IPS DF 4.7 (cell line): ENCODE results near the gene RYR2.

Experiments used
- DNase-seq: peaks from one replicate; pipeline ENCODE4 v3.0.0-alpha.2; 2013; ENCODE audit warnings: low spot score; ENCODE audit errors: extremely low read depth

Gene RYR2

GRCh38 chr1:237431448-237431847 lies 389.5 kb downstream of the RYR2 start:
- DNase-seq, result no peak

- no peak for DNase-seq
Observed at GRCh38 chr1:237440346-237440745, 398.4 kb downstream of the RYR2 start.

GRCh38 chr1:237444120-237444790 lies 402.3 kb downstream of the RYR2 start:
- no peak for DNase-seq

GRCh38 chr1:237448042-237448441 lies 406.1 kb downstream of the RYR2 start:
- no peak for DNase-seq

GRCh38 chr1:237457573-237457972 lies 415.6 kb downstream of the RYR2 start:
- no peak for DNase-seq

GRCh38 chr1:237467320-237467719 lies 425.3 kb downstream of the RYR2 start:
- no peak for DNase-seq

- no peak for DNase-seq
Observed at GRCh38 chr1:237470712-237471338, 428.8 kb downstream of the RYR2 start.

- DNase-seq, result no peak
Observed at GRCh38 chr1:237471377-237471776, 429.4 kb downstream of the RYR2 start.

- no peak for DNase-seq
Observed at GRCh38 chr1:237471956-237472355, 430.0 kb downstream of the RYR2 start.

- DNase-seq, result no peak
Observed at GRCh38 chr1:237473854-237474253, 431.9 kb downstream of the RYR2 start.

GRCh38 chr1:237478082-237478481 lies 436.1 kb downstream of the RYR2 start:
- no peak for DNase-seq

GRCh38 chr1:237478842-237479241 lies 436.9 kb downstream of the RYR2 start:
- DNase-seq, result no peak

- DNase-seq, result no peak
Observed at GRCh38 chr1:237482777-237483176, 440.8 kb downstream of the RYR2 start.

- DNase-seq, result no peak
Observed at GRCh38 chr1:237492359-237492758, 450.4 kb downstream of the RYR2 start.

- DNase-seq, result no peak
Observed at GRCh38 chr1:237500566-237500965, 458.6 kb downstream of the RYR2 start.

- DNase-seq, result no peak
Observed at GRCh38 chr1:237503292-237503691, 461.3 kb downstream of the RYR2 start.

GRCh38 chr1:237507005-237507404 lies 465.0 kb downstream of the RYR2 start:
- no peak for DNase-seq

- no peak for DNase-seq
Observed at GRCh38 chr1:237509748-237510147, 467.8 kb downstream of the RYR2 start.

GRCh38 chr1:237525102-237525501 lies 483.1 kb downstream of the RYR2 start:
- DNase-seq, result no peak

- no peak for DNase-seq
Observed at GRCh38 chr1:237527761-237528160, 485.8 kb downstream of the RYR2 start.

GRCh38 chr1:237528545-237528944 lies 486.6 kb downstream of the RYR2 start:
- no peak for DNase-seq

GRCh38 chr1:237539055-237539454 lies 497.1 kb downstream of the RYR2 start:
- DNase-seq, result no peak
